Measurements from ENCODE around the gene ALDH1B1. TPM values are rescaled to one million over a fixed set of nuclear protein-coding genes. Genes with fewer than 3 reads are reported as not detected.

The ALDH1B1 gene
- total RNA-seq, 4 donors from 2014 or later: 22.1 to 58.5 (median 28.0) TPM

DNA sequence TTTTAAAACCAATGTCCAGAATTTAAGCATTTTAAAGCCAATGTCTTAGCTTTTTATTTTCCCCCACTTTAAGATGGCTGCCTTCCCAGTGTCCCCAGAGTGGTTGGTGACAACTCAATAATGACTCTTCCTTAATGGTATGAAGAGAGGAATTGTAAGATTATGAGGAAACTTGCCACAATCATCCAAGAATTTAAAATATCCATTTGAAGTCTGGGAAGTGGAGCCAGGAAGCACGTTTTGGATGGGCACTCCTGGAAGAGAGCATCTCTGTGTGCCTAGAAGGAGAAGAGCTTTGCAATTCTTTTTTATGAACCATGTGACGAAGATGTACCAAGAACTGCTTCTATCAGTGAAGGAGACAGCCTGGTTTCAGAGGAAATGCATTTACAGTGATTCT lies 43.0 kb downstream of the ALDH1B1 start:
- no peaks in the 10 kb centered on the region for H3K9me3 ChIP-seq
- DNase-seq: no peak
- intact Hi-C loops (cut with DNase I; ENCODE audit: low total_unique reads): no loop called here
- no peak overlapping the region for H3K4me3 ChIP-seq
- TF ChIP-seq, protein P1, sequence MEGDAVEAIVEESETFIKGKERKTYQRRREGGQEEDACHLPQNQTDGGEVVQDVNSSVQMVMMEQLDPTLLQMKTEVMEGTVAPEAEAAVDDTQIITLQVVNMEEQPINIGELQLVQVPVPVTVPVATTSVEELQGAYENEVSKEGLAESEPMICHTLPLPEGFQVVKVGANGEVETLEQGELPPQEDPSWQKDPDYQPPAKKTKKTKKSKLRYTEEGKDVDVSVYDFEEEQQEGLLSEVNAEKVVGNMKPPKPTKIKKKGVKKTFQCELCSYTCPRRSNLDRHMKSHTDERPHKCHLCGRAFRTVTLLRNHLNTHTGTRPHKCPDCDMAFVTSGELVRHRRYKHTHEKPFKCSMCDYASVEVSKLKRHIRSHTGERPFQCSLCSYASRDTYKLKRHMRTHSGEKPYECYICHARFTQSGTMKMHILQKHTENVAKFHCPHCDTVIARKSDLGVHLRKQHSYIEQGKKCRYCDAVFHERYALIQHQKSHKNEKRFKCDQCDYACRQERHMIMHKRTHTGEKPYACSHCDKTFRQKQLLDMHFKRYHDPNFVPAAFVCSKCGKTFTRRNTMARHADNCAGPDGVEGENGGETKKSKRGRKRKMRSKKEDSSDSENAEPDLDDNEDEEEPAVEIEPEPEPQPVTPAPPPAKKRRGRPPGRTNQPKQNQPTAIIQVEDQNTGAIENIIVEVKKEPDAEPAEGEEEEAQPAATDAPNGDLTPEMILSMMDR (IDR thresholded peaks at IDR 0.05): no peak
- TF ChIP-seq POLR2A (IDR thresholded peaks at IDR 0.05): no peak
- no peak overlapping the region for H3K27ac ChIP-seq
- no peaks in the 10 kb centered on the region for H3K27me3 ChIP-seq
- no peaks in the 10 kb centered on the region for H3K36me3 ChIP-seq
- H3K4me1 ChIP-seq: no peaks in the 10 kb centered on the region

DNA sequence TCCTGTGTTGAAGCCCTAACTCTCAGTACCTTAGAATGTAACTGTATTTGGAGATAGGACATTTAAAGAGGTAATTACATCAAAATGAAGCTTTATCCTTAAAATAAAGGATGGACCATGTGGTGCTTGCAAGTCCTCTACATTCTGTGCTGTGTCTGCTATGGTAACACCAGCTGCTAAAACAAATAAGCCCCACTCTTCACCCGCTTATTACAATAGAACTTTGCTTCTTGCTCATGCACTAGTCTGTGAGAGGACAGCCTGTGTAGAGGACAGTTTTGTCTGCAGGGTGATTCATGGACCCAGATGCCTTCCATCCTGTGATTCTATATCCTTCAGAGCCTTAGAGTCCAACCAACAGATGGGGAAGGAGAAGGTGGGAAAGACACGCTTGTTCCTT lies 44.2 kb downstream of the ALDH1B1 start:
- Histone ChIP-seq H3K27ac (no peak overlapping the region), H3K36me3 (no peaks in the 10 kb centered on the region), H3K4me3 (no peak overlapping the region), H3K4me1 (no peaks in the 10 kb centered on the region), H3K9me3 (no peaks in the 10 kb centered on the region), H3K27me3 (no peaks in the 10 kb centered on the region)
- no peak for DNase-seq
- TF ChIP-seq, protein P1 (IDR thresholded peaks at IDR 0.05): no peak
- no peak for TF ChIP-seq POLR2A (IDR thresholded peaks at IDR 0.05)
- intact Hi-C loops (cut with DNase I; ENCODE audit: low total_unique reads): no loop called here

DNA sequence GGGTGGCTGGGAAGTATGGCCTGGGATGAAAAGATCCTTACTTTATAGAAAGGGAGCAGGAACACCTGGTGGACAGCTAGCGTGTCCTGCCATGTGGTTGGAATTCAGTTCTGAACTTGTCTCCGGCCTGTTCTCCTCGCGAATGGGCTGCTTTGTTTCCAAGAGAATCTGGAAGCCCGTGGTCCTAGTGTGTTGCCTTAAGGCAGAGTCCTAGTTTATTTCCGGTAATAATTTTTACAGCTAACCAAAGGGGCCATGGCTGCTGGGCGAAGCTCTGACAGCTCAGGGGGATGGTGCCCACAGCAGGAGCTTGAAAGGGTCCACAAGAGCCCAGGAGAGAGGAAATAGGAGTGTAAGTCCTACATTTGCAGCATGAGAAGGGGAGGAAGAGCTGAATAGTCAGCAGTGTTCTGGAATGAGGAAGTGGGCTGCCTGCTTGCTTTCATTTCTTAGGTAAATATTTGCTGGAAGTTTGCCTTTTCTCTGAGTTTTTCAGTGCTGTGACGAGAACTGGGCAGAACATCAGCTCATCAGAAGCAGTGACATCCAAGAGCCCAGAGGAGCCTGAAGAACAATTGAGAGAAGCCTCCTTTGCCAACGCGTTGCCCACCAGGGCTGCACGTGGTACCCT lies 44.8 kb downstream of the ALDH1B1 start:
- no peaks in the 10 kb centered on the region for H3K9me3 ChIP-seq
- H3K27ac ChIP-seq: no peak overlapping the region
- no peak overlapping the region for H3K4me3 ChIP-seq
- H3K4me1 ChIP-seq: no peaks in the 10 kb centered on the region
- no peaks in the 10 kb centered on the region for H3K27me3 ChIP-seq
- DNase-seq: no peak
- intact Hi-C loops (cut with DNase I; ENCODE audit: low total_unique reads): no loop called here
- no peaks in the 10 kb centered on the region for H3K36me3 ChIP-seq
- TF ChIP-seq, protein P1 (IDR thresholded peaks at IDR 0.05): no peak
- no peak for TF ChIP-seq POLR2A (IDR thresholded peaks at IDR 0.05)

DNA sequence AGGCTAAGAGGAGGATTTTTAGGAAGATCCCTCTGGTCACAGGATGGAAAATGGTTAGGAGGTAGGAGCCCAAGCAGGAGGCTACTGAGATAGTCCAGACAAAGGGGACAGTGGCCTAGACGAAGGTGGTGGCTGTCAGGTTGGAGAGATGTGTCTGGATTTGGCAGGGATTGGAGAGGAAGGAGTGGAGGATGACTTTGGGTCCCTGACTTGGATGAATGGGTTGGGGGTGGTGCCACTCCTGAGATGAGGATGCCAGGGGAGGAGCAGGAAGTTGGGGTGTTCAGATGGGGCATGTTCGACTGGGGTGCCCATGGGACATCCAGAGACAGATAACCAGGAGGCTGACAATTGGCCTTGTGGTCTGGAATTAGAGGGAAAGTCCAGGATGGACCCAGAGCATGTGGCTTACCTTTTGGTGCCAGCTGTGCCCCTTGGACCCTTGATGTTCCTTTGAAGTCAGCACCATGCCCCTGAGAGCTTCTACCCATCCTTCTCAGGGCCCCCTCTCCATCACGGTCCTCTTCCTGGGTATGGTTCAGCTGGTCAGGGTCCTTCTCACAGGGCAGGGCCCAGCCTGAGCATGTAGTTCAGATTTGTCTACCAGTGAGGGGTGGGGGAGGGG lies 46.9 kb downstream of the ALDH1B1 start:
- DNase-seq: no peak
- intact Hi-C loops (cut with DNase I; ENCODE audit: low total_unique reads): no loop called here

DNA sequence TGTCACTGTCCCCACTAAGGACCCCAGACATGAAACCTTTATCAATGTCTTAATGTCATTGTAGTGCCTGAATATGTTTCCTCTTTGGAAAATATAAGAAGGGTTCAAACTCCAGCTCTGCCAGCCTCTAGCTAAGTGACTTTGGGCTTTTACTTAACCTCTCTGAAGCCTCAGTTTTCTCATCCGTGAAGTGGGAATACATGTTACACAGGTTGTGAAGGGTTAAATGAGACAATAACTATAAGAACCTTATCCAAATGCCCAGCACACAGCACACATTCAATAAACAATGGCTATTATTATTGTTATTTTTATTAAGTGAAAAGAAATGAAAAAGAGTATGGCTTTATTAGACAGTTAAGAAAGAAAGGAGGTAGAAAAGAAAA lies 47.4 kb downstream of the ALDH1B1 start:
- no peak overlapping the region for H3K4me3 ChIP-seq
- no peak for DNase-seq
- H3K4me1 ChIP-seq: no peaks in the 10 kb centered on the region
- intact Hi-C loops (cut with DNase I; ENCODE audit: low total_unique reads): no loop called here
- TF ChIP-seq, protein P1 (IDR thresholded peaks at IDR 0.05): no peak
- no peak for TF ChIP-seq POLR2A (IDR thresholded peaks at IDR 0.05)
- no peaks in the 10 kb centered on the region for H3K9me3 ChIP-seq
- H3K27me3 ChIP-seq: no peaks in the 10 kb centered on the region
- H3K27ac ChIP-seq: no peak overlapping the region
- H3K36me3 ChIP-seq: no peaks in the 10 kb centered on the region

More for the DNA sequence above, 46.9 kb downstream of the ALDH1B1 start:
- Histone ChIP-seq H3K4me1 (no peaks in the 10 kb centered on the region), H3K27me3 (no peaks in the 10 kb centered on the region), H3K36me3 (no peaks in the 10 kb centered on the region), H3K27ac (no peak overlapping the region), H3K9me3 (no peaks in the 10 kb centered on the region), H3K4me3 (no peak overlapping the region)
- TF ChIP-seq, protein P1 (IDR thresholded peaks at IDR 0.05): no peak
- TF ChIP-seq POLR2A (IDR thresholded peaks at IDR 0.05): no peak

All from uterus (tissue), 4 donors.